CD4-positive, alpha-beta T cell treated with Interleukin-17A for 1 hour (primary cell): ENCODE results near the gene SGMS1.

Experiments
- DNase-seq: peaks from one replicate; pipeline ENCODE4 v3.0.0-alpha.2; 2020

SGMS1 gene

GRCh38 chr10:50318129-50318528 lies 305.6 kb downstream of the SGMS1 start:
- DNase-seq: no peak

GRCh38 chr10:50316695-50317648 lies 306.8 kb downstream of the SGMS1 start:
- DNase-seq: no peak

DNA sequence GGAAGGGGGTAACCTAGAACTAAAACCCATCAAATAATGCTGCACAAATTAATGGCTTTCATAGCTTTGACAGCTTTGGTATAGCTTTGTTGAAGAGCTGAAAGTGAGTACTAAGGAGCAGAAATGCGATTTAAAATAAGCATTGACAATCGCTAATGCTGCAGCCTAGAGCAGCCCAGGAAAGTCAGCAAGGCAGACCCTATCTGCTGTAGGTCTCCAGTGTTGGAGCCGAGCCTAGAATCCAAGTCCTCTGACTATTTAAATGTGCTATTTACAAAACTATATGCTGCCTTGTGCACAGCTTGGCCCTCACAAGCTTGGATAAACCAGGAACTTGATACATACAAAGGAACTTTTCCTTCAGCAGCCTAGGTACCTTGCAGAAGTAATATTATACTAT lies 307.6 kb downstream of the SGMS1 start:
- no peak for DNase-seq

DNA sequence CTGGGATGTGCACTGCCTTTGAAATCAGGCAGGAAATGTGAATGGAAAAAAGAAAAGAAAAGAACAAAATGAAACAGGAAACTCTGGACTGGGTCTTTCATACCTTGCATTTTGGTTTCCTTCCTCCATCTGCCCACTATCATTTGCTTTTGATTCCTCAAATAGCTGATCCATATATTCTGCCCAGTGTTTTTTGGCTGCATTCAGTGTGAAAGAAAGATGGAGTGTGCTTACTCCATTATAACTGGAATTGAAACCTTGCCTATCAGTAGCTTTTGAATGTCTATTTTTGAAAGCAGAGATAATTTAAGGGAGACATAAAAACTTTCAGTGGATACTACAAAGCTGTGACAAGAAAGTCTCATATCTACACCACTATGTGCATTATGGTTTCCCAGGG lies 308.3 kb downstream of the SGMS1 start:
- DNase-seq: no peak

DNA sequence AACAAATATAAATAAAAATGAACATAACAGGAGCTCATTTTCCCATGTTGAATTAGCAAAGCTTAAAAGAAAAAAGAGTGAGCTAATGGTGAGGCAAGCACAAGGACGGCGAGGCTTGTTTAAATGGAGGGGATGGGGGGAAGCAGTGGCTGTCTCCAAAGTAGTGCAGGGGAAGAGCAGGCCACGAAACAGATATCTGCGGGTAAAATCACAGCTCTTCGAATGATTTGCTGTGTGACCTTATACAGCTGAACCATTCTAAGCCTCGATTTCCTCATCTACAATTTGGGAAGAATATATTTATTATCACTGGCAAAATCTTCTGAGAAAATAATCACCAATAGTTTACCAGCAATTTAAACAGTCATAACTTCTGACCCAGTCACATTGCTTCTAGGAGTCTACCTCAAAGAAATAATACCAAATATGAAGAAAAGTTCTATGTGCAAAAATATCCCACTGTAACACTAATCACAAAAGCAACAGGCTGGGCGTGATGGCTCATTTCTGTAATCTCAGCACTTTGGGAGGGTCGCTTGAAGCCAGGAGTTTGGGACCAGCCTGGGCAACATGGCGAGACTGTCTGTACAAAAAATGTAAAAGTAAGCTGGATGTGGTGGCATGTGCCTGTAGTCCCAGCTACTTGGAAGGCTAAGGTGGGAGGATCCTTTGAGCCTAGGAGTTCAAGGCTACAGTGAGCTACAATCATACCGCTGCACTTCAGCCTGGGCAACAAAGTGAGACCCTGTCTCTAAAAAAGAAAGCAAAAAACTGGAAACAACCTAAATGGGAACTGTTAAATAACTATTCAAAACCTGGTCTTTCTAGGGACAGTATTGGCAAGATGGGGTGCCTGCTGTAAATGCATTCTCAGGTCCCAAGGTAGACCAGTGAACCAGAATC lies 309.3 kb downstream of the SGMS1 start:
- DNase-seq: no peak

DNA sequence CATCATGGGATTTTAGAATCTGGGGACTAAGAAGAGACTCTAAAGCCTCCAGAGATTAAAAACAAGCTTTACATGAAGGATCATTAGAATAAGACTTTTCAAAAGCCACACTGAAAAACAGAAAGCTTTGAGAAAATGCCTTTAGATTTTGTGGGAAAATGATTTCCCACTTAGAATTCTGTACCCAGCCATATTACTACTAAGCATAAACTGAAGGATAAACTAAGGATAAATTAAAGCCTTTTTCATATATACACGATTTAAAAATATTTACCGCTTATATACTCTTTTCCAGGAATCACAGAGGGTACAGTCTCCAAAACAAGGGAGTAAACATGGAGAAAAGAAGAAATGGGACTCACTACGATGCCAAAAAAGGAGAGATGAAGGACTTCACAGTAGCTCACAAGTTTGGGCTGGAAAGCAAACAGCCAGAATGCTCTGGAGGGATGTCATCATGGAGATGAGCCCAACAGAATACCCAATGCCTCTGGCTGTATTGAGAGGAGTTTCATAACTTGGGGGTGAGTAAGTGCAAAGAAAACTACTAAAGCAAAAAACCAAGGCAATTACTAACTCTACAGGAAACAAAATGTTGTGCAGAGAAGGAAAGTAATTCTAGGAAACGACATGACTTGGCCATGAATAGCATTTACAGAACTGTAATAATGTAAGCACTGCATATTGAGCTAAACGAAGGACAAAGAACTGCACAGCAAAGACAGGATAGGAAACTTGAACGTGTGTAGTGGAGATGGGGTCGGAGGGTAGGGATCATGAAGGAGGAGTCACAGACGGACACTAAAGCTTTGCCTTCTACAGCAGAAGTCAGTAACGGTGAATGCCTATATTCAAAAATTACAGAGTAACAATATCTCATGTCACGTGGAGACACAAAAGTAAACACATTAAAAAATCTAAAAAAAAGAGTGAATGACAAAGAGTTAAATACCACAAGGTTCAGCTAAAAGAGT lies 311.0 kb downstream of the SGMS1 start:
- no peak for DNase-seq

- no peak for DNase-seq
Measured at GRCh38 chr10:50310560-50311174, 313.1 kb downstream of the SGMS1 start.

GRCh38 chr10:50309342-50309741 lies 314.4 kb downstream of the SGMS1 start:
- DNase-seq: no peak

- no peak for DNase-seq
Measured at GRCh38 chr10:50304660-50305059, 319.1 kb downstream of the SGMS1 start.

DNA sequence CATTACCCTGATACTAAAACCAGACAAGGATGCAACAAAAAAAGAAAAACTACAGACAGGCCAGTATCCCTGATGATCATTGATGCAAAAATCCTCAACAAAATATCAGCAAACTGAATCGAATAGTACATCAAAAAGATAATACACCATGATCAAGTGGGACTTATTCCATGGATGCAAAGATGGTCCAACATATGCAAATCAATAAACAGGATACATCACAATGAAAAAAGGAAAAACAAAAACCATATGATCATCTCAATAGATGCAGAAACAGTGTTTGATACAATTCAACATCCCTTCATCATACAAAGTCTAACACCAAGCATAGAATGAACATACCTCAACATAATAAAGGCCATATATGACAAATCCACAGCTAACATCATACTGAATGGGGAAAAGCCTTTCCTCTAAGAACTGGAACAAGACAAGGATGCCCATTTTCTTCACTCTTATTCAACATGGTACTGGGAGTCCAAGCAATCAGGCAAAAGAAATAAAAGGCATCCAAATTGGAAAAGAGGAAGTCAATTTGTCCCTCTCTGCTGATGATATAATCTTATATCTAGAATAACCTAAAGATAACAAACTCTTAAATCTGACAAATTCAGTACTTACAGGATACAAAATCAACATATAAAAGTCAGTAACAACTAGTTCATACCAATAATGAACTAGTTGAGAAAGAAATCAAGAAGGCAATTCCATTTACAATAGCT lies 323.6 kb downstream of the SGMS1 start:
- no peak for DNase-seq

- DNase-seq: no peak
Measured at GRCh38 chr10:50295367-50295766, 328.4 kb downstream of the SGMS1 start.

- no peak for DNase-seq
Measured at GRCh38 chr10:50294582-50294981, 329.2 kb downstream of the SGMS1 start.

DNA sequence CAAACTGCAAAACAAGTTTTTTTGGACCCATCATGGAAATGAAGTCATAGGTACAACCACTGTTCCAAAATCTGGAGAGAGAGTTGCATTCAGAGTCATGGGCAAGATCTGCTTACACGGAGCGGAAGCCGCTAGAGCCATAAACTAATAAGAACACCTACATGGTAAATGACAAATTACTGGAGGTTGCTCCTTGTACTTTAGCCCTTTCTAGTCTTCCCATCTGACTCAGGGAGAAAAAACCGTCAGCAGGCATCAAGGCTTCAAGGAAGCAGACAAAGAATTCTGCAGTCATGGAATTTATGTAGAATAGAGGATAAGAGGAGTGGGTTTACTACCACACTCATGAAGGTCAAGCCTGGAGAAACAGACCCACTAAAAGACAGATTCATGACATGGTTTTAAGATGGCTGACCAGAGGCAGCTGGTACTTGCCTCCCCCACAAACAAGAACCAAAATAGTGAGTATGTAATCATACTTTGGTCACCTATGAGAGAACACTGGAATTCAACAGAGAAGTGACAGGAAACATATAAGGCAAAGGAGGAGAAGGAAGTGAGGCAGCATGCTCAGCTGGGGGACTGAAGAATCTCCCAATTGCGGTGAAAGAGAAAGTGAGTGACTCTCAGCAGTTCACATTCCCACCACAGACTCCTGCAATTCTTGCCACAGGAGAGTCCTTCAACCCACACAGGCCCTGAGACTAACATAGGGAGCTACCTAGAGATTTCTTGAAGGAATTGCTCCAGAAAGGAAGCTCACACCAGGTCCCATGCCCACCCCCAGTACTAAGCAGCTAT lies 330.0 kb downstream of the SGMS1 start:
- no peak for DNase-seq

- DNase-seq: no peak
Measured at GRCh38 chr10:50291261-50291850, 332.4 kb downstream of the SGMS1 start.

GRCh38 chr10:50289196-50289595 lies 334.6 kb downstream of the SGMS1 start:
- DNase-seq: no peak

DNA sequence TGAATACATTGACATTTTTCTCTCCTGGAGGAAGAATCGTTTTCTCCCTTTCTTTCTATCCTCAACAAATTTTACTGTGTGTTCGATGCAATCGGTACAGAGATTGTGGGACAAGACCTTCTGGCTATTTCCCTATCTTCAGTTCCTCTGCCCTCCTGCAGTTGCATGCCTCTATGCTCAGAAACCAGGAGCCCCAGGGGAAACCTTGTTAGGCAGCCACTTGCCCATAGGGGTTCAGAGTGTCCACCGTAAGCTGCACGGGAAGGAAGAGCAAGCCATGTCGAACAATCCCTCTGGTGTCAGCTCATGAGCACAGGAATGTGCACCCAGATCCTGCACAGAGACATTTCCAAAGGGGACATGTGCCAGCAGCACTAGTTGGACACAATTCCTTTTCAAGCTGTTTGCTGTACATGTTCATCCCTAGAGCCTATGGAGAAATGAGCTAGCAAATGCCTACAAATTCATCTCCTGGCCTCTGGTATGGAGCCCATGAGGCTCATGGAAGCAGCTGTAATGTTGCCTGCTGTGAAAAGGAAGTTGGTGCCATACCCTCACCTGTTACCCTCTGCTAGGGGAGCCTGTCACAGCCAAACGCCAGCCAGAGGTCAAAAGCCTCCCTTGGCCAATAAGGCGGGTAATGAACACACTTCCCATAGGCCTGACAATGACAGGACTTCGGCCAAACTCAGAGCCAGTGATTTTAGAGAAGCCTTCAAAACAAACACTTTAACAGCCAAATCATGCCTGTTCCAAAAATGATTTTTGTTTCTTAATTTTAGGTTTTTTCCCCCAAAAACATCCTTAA lies 336.6 kb downstream of the SGMS1 start:
- no peak for DNase-seq

GRCh38 chr10:50286517-50286916 lies 337.2 kb downstream of the SGMS1 start:
- no peak for DNase-seq

DNA sequence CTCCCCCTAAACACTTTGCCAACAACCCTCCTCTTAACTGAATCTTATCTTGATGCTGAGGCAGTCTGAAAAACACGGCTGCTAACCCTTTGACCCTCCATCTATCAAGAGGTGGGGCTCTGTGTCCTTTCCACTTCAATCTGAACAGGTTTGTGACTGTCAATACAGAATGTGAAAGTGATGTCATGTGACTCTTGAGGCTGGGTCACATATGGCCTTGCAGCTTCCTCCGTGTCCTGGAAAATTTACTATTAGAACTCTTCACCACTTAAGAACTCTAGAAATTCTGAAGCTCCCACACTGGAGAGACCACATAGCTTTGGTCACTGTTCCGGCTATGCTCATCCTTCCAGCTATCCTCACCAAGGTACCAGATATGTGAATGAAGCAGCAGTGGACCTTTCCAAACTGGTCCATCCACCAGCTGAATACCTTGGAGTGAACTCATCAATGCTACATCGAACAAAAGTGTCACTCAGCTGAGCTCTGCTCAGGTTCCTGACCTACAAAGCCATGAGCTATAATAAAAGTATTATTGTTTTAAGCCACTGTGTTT lies 341.7 kb downstream of the SGMS1 start:
- no peak for DNase-seq
